D721Med (cell line): ENCODE measurements around the gene TMX2.

Experiments
- DNase-seq: peaks from one replicate; pipeline ENCODE4 v3.0.0; 2011; ENCODE audit warnings: low spot score; ENCODE audit not compliant: insufficient read length
- FAIRE-seq: peaks from 2 replicates; lab custom pipeline; 2011; peaks lifted over from hg19 to GRCh38; lab: Jason Lieb, UNC
- CTCF ChIP-seq: IDR thresholded peaks from 2 replicates; pipeline ENCODE4 v1.5.1; 2012; ENCODE audit warnings: mild to moderate bottlenecking, control low read depth; ENCODE audit not compliant: insufficient read depth; ENCODE audit errors: missing control alignments

The TMX2 gene

GRCh38 chr11:57785072-57785471 is 72.7 kb downstream of the TMX2 start:
- no peak for TF ChIP-seq CTCF
- no peak for FAIRE-seq
- DNase-seq = no peak

GRCh38 chr11:57786436-57786835 is 74.0 kb downstream of the TMX2 start:
- DNase-seq (no peak), FAIRE-seq (no peak)
- no peak for TF ChIP-seq CTCF

- FAIRE-seq (no peak), DNase-seq (no peak)
- TF ChIP-seq CTCF = no peak
Measured at GRCh38 chr11:57787006-57787604, 74.7 kb downstream of the TMX2 start.

GRCh38 chr11:57787920-57788702 is 75.7 kb downstream of the TMX2 start:
- DNase-seq (no peak), FAIRE-seq (no peak)
- TF ChIP-seq CTCF = no peak

- no peak for DNase-seq
- no peak for TF ChIP-seq CTCF
- FAIRE-seq = no peak
Measured at GRCh38 chr11:57788703-57789088, 76.3 kb downstream of the TMX2 start.
